T-helper 9 cell (primary cell): ENCODE measurements around the gene USO1.
"Not testable (repeated sequence)": the region's sequence is repeated elsewhere in the genome, so short reads cannot be mapped to it uniquely, and the experiment has no call there.

Experiments
- DNase-seq: peaks from one replicate; pipeline ENCODE4 v3.0.0-alpha.2; 2020

The USO1 gene

DNA sequence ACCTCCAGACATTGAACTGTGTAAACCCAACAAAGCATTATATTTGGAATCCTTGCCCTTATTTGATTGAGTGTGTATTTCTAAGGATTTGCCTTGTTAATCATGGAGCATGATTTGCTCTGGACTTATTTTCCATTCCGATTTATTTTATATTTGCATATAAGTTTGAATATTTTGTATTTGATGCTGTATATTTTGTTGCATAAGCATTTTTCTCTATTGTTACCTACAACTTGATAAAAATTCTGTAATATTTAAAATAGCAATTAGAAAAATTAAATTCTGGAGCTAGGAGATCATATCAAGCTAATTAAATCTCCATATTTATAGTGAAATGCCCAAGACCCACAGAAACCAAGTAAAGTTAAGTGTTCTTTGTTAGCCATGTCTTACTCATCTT lies 47.2 kb downstream of the USO1 start:
- DNase-seq, result no peak

DNA sequence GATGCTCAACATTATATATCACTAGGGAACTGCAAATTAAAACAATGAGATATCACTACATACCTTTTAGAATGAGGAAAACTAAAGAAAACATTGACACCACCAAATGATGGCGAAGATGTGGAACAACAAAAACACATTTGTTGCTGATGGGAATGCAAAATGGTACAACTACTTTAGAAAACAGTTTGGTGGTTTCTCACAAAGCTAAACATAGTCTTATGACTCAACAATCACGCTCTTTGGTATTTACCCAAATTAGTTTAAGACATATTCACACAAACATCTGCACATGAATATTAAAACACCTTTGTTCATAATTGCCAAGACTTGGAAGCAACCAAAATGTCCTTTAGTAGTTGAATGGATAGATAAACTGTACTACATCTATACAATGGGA lies 53.2 kb downstream of the USO1 start:
- DNase-seq, result no peak

DNA sequence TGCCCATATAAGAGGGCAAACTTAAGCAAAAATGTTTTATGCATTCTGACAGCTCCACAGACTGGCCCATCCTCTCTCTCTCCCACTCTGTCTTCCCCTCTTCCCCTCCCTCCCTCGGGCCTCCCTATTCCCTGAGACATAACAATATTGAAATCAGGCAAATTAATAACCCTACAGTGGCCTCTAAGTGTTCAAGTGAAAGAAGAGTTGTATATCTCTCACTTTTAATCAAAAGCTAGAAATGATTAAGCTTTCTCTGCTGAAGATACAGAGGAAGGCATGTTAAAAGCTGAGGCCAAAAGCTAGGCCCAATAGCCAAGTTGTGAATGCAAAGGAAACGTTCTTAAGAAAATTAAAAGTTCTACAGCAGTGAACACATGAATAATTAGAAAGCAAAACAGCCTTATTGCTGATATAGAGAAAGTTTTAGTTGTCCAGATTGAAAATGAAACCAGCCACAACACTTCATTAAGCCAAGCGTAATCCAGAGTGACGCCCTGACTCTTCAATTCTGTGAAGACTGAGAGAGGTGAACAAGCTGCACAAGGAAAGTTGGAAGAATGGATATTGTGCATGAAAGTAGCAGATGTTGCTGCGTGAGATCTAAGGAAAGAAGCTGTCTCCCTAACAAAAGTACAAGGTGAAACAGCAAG lies 54.9 kb downstream of the USO1 start:
- no peak for DNase-seq

DNA sequence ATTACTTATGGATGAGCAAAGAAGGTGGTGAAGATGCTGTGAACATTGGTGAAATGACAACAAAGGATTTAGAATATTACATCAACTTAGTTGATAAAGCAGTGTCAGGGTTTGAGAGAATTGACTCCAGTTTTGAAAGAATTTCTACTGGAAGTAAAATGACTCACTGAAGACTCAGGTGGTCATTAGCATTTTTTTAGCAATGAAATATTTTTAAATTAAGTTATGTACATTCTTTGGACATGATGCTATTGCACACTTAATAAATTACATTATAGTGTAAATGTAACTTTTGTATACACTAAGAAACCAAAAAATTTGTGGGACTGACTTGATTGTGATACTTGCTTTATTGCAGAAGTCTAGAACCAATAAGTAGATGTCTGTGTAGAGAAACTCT lies 56.9 kb downstream of the USO1 start:
- no peak for DNase-seq

DNA sequence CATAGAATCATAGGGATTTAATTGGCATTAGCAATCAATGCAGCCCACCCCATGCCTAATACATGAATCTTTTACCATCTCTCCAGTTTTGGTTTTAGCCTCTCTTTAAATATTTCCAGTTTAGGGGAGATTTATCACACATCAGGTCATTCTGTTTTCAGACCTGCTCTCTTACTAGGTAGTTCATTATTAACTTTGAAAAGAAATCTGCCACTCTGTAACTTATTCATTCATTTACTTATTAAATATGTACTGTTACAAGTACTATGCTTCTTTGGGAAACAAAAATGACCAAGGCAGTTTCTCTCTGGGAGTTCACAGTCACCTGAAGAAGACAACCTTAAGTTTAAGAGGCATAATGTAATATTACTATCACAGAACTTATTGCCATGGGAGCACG lies 62.1 kb downstream of the USO1 start:
- no peak for DNase-seq

DNA sequence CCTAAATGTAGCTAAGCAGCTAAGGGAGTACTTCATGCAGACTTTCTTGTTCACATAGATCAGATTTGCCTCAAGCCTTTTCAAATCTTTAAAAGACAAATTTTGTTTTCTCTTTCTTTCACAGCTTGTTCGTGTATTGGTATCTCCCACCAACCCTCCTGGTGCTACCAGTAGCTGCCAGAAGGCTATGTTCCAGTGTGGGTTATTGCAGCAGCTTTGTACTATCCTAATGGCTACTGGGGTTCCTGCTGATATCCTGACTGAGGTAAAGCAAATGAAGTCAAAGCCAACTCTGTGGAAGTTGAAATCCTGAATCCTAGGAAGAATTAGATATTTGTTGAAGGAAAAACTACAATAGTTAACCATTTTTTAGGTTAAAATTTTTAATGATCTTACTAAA lies 62.6 kb downstream of the USO1 start:
- DNase-seq, result no peak

DNA sequence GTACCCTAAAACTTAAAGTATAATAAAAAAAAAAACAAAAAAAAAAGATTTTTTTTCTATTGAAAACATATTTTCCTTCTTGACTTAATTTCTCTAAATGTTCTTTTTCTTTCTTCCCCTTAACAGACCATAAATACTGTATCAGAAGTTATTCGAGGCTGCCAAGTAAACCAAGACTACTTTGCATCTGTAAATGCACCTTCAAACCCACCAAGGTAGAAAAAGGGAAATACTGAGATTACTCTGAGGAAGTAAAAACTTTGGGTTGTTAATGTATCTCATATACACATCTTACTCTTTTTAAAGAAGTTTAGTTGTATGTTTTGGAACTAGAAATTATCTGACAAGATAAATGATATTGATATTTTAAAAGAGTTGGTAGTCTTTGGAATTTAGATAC lies 65.6 kb downstream of the USO1 start:
- no peak for DNase-seq

DNA sequence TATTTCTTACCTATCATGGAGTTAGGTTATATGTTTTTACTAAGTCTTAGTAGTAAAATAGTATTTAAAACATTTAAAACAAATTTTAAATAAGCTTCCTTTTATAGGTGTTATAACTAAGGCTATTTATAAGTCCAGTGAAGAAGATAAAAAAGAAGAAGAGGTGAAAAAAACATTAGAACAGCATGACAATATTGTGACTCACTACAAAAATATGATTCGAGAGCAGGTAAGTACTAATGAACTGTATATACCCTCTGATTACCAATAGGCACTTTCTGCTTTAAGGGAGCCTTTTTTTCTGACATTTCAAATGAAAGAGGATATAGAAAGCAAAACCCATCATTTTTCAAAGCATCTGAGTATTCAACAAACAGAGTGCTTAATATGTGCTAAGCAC lies 76.6 kb downstream of the USO1 start:
- DNase-seq, result no peak

DNA sequence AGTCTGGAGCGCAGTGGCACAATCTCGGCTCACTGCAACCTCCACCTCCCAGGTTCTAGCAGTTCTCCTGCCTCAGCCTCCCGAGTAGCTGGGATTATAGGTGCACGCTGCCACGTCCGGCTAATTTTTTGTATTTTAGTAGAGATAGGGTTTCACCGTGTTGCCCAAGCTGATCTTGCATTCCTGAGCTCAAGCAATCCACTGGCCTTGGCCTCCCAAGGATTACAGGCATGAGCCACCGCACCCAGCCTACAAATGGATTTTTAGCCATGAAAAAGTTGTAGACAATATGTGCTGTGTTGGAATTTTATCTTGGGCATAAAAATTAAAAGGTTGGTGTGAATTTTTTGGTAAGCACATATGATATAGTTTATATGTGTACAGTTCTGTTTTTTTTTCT lies 81.7 kb downstream of the USO1 start:
- DNase-seq, result not testable (repeated sequence)

DNA sequence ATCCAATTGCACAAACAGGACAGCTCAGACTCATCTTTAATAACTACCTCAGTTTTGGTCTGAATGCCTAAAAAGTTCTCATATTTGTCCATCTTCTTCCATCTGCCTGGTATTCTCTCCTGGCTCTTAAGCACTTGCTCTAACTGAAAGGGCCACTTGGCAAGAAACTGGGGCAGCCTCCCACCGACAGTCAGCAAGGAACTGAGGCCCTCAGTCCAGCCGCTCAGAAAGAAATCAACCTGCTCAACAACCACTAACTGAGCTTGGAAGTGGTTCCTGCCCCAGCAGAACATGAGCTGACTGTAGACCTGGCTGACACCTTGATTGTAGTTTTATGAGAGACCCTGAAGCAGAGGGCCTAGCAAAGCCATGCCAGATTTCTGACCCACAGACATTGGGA lies 93.5 kb downstream of the USO1 start:
- DNase-seq, result no peak

DNA sequence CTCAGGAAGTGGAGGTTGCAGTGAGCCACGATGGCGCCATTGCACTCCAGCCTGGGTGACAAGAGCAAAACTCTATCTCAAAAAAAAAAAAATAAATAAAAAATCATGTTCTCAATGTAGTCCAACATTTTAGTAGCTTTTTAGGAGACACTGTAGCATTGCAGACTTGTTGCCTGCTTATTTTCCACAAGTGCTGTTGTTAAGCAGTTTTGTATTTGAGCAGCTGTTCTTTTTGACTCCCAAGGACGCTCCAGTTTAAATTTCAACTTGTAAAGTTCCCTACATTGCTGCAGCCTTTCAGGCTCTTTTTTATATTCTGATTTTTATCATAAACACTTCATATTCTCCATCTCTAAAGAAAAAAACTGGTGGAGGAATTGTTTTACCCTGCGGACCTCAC lies 94.7 kb downstream of the USO1 start:
- no peak for DNase-seq

DNA sequence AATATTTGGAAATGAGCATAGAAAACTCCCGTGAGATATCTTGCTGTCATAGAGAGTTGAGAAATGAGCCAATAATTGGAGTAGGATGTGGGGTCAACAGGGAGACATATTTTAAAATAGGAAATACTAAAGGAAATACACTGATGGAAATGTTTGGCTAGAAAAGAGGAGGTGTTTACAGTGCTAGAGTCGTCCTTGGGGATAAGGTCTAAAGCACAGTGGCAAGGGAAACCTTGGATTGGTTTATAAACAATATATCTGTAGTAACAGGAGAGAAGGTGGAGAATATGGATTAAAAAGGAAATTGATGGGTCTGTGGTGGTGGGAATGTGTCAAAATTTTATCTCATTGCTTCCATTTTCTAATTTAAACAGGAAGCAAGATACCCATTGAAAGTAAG lies 95.8 kb downstream of the USO1 start:
- DNase-seq, result no peak

DNA sequence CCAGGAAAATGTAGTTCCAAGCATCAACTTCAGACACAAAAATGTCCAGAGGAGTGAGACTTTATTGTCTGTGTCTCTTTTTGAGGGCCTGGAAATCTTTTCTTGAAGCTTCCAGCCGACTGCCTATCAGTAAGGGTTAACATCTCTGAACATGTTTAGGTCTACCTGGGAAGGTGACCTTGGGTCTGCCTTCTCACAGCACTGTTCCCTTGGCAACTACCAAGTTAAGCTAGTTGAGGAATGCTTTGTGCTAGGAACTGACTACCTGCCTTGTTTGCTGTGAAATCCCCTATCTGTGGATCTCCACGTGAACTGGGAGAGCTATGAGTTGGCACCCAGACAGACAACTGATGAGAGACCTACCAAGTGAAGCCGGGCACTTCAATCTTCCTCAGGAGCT lies 96.3 kb downstream of the USO1 start:
- no peak for DNase-seq

DNA sequence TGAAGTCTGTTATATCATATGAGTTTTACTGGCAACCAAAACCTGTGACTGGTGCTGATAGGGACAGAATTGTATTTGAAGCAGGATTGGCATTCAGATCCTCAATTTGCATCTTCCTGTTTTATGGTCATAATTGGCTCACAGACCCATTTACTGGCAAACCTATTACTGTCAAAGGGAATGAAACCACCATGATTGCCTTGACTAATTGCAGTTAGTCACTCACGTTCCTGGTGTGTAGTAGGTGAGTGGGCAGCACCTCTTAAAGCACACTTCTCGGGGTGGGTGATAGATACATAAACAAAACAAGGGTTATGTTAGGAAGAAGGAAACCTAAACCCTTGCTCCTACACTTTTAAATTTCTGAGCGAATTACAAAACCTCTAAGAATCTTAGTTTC lies 96.8 kb downstream of the USO1 start:
- DNase-seq, result no peak

DNA sequence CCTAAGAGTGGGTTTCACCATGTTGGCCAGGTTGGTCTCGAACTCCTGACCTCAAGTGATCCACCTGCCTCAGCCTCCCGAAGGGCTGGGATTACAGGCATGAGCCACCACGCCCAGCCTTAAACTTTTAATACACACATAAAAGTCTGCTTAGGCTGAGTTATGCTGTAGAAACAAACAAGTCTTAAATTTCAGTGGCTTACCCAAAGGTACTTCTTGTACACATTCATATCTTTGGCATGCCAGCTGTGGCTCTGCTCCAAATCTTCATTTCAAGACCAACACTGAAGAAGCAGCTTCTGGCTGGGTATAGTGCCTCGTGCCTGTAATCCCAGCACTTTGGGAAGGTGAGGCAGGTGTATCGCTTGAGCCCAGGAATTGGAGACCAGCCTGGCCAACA lies 97.6 kb downstream of the USO1 start:
- no peak for DNase-seq

DNA sequence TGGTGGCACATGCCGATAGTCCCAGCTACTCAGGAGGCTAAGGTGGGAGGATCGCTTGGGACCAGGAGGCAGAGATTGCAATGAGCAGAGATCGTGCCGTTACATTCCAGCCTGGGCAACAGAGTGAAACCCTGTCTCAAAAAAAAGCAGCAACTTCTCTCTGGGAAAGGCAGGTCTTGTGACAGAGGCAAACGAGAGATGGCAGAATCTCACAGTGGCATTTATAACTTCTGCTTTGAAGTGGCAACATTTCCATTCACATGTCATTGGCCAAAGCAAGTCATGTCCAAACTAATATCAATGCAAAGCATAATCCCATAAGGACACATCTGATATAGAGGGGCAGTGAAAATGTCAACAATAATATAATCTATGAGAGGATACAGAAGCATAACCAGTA lies 98.0 kb downstream of the USO1 start:
- no peak for DNase-seq

DNA sequence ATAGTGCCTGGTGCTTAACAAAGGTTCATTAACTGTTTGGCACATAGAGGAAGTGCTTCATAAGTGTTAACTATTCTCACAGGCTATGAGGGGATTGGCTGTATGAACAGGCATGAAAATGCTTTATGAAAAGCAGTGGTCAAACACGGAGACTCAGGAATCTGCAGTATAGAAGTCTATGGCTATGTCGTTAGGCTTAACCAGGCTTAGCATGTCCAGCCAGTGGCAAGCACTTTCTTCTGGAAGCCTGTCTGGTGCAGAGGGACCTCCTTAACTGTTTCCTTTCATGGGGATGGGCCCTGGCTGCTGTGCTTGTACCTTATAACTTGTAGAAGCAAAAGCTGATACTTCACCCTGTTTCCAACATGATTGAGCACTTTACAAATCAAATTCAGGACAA lies 99.4 kb downstream of the USO1 start:
- no peak for DNase-seq

DNA sequence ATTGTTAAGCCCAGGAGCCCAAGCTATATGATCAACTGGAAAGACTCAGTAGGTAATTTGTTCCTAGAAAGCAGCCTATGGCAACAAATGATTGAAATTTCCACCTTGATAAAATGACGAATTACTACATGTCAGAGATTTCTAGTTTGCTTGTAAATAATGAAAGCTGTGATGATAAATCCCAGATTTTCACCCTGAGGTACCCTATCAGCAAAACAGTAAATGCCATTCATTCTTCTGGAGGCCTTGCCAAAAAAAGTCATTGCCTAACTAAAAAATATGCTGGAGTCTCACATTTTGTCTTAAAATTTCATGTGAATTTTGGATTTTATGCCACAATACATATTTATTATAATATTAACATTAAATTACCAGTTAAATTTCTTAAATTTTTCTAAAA lies 106.5 kb downstream of the USO1 start:
- no peak for DNase-seq

DNA sequence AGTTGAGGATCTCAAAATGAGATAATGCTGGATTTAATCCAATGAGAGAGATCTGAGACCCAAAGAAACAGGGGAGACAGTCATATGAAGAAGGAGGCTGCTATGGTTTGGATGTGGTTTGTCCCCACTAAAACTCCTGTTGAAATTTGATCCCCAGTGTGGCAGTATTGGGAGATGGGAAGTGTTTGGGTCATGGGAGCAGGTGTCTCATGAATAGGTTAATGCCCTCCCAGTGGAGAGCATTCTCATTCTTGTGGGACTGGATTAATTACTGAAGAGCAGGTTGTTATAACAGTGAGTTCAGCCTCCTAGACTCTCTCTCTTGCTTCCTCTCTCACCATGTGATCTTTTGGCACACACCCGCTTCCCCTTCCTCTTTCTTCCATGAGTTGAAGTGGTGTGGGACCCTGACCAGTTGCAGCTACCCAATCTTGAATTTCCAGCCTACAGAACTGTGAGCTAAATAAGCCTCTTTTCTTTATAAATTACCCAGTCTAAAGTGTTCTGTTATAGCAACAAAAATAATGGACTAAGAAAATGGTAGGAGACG lies 107.6 kb downstream of the USO1 start:
- no peak for DNase-seq

DNA sequence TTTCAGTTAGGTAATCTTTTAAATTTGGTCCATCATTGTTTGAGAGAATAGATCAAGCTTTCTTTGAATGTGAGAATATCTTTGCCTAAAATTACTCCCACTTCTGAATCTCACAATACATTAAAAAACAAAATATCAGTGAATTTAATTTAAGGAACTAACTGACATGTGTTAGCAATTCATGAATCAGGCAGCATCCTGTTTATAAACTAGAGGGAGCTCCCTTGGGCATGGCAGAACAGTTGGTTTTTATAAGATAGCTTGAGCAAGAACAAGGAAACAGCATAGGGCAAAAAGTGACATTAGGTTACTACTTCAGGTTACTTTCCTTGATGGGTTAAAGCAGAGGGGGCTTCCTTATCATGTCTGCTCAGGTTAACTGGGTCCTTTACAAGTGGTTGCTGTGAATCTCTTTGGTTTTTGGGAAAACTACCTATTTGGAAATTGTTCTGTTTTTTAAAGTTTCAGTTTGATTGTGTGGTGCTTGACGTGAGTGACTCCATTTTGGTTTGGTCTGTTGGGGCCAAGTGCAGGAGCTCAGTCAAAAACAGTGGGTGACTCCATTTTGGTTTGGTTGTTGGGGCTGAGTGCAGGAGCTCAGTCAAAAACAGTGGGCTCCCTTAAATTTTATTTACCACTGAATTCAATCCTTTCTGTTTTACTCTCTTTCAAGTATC lies 109.9 kb downstream of the USO1 start:
- no peak for DNase-seq

DNA sequence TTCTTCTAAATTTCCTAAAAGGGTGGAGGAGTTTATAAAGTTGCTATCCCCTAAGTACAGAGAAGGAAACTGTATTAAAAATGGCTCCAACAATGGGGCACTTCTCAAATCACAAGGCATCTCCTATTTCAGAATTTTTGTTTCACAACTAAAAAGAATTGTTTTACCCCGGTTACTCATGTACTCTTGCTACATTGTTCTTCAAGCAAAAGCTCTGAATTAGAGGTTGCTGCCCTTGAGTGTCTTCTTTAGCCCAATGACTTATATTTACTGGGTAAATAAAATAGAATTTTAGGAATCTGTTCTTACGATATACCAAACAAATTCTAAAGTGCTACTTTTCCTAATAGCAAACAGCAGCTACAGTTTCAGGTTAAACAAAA lies 110.4 kb downstream of the USO1 start:
- no peak for DNase-seq

DNA sequence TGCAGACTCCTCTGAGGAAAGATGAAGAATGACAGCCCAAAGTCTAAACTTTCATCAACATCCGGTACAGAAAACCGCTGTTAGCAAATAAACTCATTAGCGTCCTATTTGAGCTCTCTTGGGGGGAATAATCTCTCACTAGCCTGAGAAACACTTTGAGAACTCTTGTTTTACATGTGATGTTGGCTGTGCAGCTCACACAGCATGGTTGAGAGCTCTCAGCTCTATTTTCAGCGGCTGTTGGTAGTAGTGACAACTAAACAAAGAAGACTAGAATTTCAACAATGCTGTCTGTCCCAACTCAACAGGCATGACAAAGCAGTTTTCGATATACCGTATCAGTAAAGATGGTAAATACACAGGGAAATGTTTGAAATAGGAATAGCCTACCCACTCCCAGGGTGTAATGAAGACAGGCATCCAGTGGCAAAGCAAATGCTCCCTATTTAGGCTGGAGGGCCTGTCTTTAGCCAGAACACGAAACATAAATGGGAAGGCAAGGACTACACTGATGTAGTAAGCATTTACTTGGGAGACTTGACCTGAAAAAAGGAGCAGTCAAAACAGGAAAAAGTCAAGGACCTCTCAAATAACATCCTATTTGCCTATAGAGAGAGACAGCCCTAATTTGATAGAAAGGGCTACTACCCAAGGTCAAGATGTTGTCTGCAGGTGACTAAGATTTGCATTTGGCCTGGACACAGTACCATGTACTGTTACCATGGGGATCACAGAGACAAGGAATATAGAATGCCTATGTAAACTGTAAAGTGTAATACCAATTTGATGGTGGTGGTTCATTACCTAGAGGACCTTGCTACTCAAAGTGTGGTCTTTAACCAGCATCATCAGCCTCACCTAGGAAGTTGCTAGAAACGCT lies 117.5 kb downstream of the USO1 start:
- no peak for DNase-seq

DNA sequence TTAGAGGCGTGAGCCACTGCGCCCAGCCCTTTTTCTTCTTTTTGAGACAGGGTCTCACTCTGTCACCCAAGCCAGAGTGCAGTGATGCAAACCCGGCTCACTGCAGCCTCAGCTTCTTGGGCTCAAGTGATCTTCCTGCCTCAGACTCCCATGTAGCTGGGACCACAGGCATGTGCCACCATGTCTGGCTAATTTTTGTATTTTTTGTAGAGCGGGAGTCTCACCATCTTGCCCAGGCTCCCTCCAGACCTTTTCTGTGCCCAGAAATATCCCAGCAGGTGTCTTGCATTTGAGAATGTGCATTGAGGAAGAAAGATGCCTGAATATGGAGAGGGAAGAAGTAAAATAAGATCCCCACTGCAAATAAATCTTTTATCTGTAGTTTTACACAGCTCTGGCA lies 119.2 kb downstream of the USO1 start:
- DNase-seq, result no peak

DNA sequence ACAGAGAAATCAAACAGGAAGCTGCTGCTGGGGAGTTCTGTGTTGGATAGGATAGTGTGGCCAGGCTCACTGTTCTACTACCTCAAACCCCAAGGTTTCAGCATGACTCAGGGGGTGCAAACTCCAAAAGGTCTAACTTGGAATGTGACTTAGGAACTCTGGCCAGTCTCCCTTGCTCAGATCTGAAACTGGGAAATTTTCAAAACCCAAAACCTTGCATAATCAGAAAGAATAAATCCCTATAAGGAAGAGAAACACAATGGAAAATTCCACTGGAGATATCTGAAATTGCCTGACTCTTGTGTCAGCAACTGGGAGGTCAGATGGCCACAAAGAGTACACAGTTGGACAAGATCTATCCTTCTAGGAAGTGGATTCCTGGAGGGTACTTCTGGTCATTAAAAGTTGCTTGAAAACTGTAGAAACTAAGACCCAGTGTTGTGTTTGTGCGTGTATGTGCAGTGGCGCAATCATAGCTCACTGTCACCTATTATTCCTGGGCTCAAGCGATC lies 119.8 kb downstream of the USO1 start:
- DNase-seq, result no peak
